GM18511 (cell line): ENCODE measurements around the gene TPSG1.

Source experiments
- ATAC-seq: cut with Tn5 transposase; IDR thresholded peaks from one replicate; pipeline ENCODE4 v1.9.1; 2021; ENCODE audit warnings: mild to moderate bottlenecking, moderate library complexity; ENCODE audit not compliant: unreplicated experiment

TPSG1 gene

GRCh38 chr16:1181404-1182315 lies 43.4 kb downstream of the TPSG1 start:
- no peak for ATAC-seq

DNA sequence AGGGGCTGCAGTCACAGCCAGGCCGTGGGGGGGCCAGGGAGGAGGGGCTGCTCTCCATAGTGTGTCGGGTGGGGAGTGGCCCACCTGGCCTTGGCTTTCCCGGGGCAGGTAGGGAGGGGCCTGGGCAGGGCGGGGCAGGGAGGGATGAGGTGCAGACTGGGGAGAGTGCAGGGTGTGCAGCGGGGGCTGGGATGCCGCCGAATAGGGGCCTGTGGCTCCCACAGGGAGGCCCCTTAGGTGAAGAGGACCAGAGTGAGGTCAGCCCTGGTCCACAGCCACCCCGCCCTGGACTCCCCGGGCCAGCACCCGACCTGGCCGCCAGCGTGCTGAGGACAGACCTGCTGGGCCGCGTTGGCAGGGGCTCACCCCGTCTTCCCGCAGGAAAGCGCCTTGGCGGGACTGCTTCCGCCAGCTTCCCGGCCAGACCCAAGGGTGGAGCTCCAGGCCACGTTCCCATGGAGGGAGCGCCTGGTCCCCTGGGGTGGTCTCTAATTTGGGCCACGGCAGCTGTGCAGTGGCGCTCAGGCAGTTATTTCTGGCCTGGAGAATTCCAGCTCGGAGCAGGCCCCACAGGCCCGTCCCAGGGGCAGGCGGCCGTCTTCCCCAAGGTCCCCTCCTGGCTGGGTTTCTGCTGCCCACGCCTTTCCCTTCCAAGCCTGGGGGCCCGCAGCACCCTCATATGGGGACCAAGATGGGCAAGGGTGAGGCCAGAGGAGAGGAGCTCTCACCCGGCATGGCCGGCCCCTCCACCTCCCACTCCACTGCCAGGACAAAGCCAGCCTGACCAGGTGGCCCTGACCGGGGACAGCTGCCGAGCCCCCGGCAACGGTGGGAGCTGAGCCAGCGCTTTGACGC lies 44.3 kb downstream of the TPSG1 start:
- ATAC-seq: no peak

DNA sequence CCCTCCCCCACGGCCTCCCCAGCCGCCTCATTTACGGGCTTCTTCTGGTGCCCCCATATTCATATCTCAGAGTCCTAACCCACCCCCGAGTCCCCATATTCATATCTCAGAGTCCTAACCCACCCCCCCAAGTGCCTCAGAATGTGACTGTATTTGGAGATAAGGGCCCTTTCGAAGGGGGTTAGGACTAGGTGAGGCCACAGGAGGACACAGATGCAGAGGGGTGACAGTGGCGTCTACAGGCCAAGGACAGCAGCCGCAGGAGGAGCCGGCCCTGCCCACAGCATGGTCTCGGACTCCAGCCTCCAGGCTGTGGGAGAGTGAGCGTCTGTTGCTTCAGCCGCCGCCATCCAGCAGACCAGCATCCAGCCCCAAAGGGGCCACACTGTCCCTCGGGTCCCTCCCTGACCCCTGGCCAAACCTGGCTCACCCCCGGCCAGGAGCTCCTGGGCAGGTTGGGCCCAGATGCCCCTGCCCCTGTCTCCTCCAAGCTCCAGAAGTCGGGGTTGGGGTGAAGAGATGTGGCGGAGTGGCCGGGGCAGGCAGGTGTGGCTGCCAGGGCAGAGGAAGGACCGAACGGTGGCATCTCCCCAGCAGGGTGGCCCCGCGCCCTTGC lies 46.7 kb downstream of the TPSG1 start:
- no peak for ATAC-seq

- ATAC-seq: no peak
These were observed 47.3 kb downstream of the TPSG1 start for GRCh38 chr16:1177750-1178149.

DNA sequence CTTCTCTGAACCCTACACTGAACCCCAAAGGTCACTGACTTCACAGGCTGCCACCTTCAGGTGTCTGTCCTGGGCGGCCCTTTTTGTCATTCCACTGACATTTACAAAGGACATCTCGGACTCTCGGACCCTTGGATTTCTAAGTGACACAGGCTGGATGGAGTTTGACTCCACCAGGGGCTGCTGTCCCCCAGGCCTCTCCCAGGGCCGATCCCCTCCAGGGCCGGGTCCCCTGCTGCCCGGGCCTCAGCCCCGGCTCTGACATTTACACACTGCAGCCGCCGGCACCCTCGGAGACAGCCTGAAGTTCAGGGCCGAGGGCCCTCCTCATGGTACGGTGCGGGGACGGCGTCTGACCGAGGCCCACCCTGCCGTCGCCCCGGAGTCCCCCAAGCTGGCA lies 48.0 kb downstream of the TPSG1 start:
- ATAC-seq: no peak

- no peak for ATAC-seq
These were observed 48.7 kb downstream of the TPSG1 start for GRCh38 chr16:1176280-1176897.

- no peak for ATAC-seq
These were observed 49.3 kb downstream of the TPSG1 start for GRCh38 chr16:1175566-1176279.

GRCh38 chr16:1174477-1175357 lies 50.4 kb downstream of the TPSG1 start:
- no peak for ATAC-seq

- ATAC-seq: no peak
These were observed 51.1 kb downstream of the TPSG1 start for GRCh38 chr16:1173788-1174451.

- ATAC-seq: no peak
These were observed 52.4 kb downstream of the TPSG1 start for GRCh38 chr16:1172651-1173050.

- ATAC-seq: no peak
These were observed 53.1 kb downstream of the TPSG1 start for GRCh38 chr16:1171854-1172428.
